Left lung (tissue), 10 donors: ENCODE measurements around the gene DLG2. TPM values are rescaled to one million over a fixed set of nuclear protein-coding genes. Genes with fewer than 3 reads are reported as not detected.
A peak's percentile ranks its signal among the peaks of the same experiment; 100 is the strongest.

Experiments used
- ATAC-seq: fragments of 200-7000 bp; cut with Tn5 transposase; one replicate; pipeline ENCODE4 v1.9.1; 2020; ENCODE audit warnings: moderate library complexity
- DNase-seq, 4 donors: peaks; one replicate each; pipeline ENCODE4 v3.0.0-alpha.2; 2013 to 2020
- H3K27ac ChIP-seq, 2 donors: fragments of 200-600 bp; sonication (generic) in 1 of 2; one replicate each; pipeline versions ENCODE4 v1.5.0 to v1.8.0; 2020 to 2021
- H3K27me3 ChIP-seq, 2 donors: fragments of 200-600 bp; sonication (generic) in 1 of 2; one replicate each; pipeline versions ENCODE4 v1.5.0 to v1.8.0; 2020 to 2021
- H3K36me3 ChIP-seq, 2 donors: fragments of 200-600 bp; sonication (generic) in 1 of 2; one replicate each; pipeline versions ENCODE4 v1.5.0 to v1.8.0; 2020 to 2021
- H3K4me1 ChIP-seq, 2 donors: fragments of 200-600 bp; one replicate each; pipeline ENCODE4 v1.8.0; 2021
- H3K4me3 ChIP-seq, 2 donors: fragments of 200-600 bp; sonication (generic) in 1 of 2; one replicate each; pipeline versions ENCODE4 v1.5.0 to v1.8.0; 2020 to 2021; ENCODE audit warnings: mild to moderate bottlenecking in 1 of 2
- H3K9me3 ChIP-seq, 2 donors: fragments of 200-600 bp; sonication (generic) in 1 of 2; one replicate each; pipeline versions ENCODE4 v1.5.0 to v1.8.0; 2020 to 2021
- CTCF ChIP-seq, 2 donors: fragments of 200-600 bp; sonication (generic) in 1 of 2; IDR thresholded peaks; one replicate each; pipeline versions ENCODE4 v1.5.0 to v1.8.0; 2021; ENCODE audit warnings: antibody characterized with exemption in 2 of 2
- intact Hi-C, 2 donors: fragments of 100-400 bp; cut with DNase I; formaldehyde crosslinking; loops; one replicate each; pipeline versions ENCODE4 v1.11.2 to v1.14.2; 2022
- polyA plus RNA-seq, 6 donors: library from polyadenylated mRNA; unstranded; fragments of 120-200 nt; gene quantifications; one replicate each; pipeline ENCODE4 v1.2.1, GENCODE V29; 2013; ENCODE audit not compliant: insufficient read length in 6 of 6
- total RNA-seq, 2 donors: library from RNA; stranded (reverse); fragmentation: NEBNext Ultra II Directional; extraction: Animal tissue kit (Norgen Biotek cat#: 25700); gene quantifications; one replicate each; pipeline ENCODE4 v1.2.1, GENCODE V29; 2021
- donor health status: DM: no; HTN: yes; CAD: no.
- donor health status: DM: no; HTN: no; CAD: no.

The DLG2 gene
- total and polyA plus RNA-seq, 8 donors = 4.5 to 15.0 (median 8.6) TPM

- no peak for TF ChIP-seq CTCF (IDR thresholded peaks at IDR 0.05)
- Histone ChIP-seq H3K36me3 (no peaks in the 10 kb centered on the region), H3K27me3 (no peaks in the 10 kb centered on the region), H3K4me1 (no peaks in the 10 kb centered on the region), H3K4me3 (no peak overlapping the region), H3K27ac (no peak overlapping the region), H3K9me3 (peaks cover 0 to 2% of the 10 kb centered on the region in 2 donors)
- intact Hi-C loops = no loop called here
- ATAC-seq = no peak
- no peak for DNase-seq
Observed at GRCh38 chr11:83521647-83522596, 2105.2 kb downstream of the DLG2 start.

DNA sequence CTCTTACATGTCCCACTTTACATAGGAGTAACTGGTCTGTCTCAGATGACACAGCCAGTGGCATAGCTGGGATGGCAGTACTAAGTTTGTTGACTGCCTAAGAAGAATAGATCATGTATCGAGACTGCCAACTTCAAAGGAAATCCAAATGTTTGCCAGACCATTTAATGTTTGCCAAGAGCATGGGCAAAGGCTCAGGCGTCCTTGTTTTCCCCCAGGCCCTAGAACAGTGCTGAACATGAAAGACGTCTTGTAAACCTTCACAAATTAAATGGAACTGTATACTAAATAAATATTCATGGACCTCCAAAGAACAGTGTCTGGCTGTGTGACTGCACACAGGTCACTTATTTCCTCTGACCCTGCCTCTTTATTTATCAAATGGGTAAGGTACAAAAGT lies 2106.3 kb downstream of the DLG2 start:
- no peaks in the 10 kb centered on the region for H3K27me3 ChIP-seq
- no peak for TF ChIP-seq CTCF (IDR thresholded peaks at IDR 0.05)
- peaks cover 0 to 2% of the 10 kb centered on the region in 2 donors for H3K9me3 ChIP-seq
- no peaks in the 10 kb centered on the region for H3K36me3 ChIP-seq
- DNase-seq = no peak
- no peak overlapping the region for H3K27ac ChIP-seq
- intact Hi-C loops = no loop called here
- no peak for ATAC-seq
- H3K4me3 ChIP-seq = no peak overlapping the region
- no peaks in the 10 kb centered on the region for H3K4me1 ChIP-seq

DNA sequence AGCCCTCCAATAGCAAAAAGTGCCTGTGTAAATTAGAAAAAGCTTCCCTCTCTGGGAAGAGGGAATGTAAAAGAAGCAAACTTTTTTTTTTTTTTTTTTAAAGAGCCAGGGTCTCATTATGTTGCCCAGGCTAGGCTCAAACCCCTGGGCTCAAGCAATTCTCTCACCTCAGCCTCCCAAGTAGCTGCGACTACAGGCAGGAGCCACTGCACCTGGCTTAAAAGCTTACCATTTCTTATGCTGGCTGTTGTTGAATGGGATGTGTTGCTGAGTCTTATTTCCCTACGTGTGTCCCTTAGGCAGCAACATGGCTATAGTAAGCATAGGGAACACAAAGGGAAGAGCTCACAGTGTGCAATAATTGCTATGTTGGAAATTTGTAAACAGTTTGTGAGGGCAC lies 2115.5 kb downstream of the DLG2 start:
- TF ChIP-seq CTCF (IDR thresholded peaks at IDR 0.05) = no peak
- H3K27me3 ChIP-seq = no peaks in the 10 kb centered on the region
- H3K9me3 ChIP-seq = no peaks in the 10 kb centered on the region
- DNase-seq (no peak), ATAC-seq (no peak)
- intact Hi-C loops = no loop called here
- no peaks in the 10 kb centered on the region for H3K36me3 ChIP-seq
- no peak overlapping the region for H3K4me3 ChIP-seq
- H3K4me1 ChIP-seq = no peaks in the 10 kb centered on the region
- H3K27ac ChIP-seq = no peak overlapping the region

DNA sequence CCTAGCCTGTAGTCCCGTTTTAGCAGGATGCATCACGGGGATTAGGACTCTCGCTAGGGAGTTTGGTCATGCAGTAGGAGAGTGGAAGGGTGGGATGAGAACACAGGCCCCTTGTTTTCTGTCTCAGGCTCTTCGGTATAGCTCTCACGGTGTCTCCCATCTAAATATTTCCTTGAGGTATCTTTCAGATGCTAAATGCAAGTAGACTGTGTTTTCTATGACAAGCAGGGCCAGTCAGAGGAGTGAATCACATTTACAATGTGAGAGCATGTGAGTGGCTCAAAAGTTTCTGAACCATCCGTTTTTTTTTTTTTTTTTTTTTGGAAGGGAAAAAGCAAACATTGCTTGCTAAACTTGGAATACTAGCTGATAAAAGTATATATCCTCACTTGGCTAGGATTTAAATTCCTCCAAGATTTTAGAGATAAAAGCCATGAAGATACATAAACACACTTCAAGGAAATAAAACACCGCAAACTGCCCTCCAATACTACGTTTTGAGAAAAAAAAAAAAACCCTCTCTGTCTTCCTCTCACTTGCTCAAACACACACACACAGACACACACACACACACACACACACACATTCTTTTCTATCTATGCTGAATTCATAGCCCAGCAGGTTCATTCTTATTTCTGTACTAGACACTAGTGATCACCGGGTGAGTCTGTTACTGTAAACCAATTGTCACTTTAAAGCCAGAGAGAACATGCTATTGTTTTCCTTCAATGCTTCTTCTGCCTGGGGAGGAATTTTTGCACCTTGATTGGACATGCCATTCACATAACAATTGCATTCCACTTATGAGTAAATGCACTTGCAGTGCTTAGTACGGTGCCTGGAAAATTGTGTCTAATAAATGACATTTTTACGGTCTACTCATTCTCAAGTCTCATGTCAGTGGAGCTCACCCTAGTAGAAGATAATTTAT lies 2116.3 kb downstream of the DLG2 start:
- ATAC-seq = no peak
- H3K36me3 ChIP-seq = no peaks in the 10 kb centered on the region
- H3K27ac ChIP-seq = no peak overlapping the region
- H3K9me3 ChIP-seq = no peaks in the 10 kb centered on the region
- H3K4me1 ChIP-seq = no peaks in the 10 kb centered on the region
- intact Hi-C loops = no loop called here
- H3K27me3 ChIP-seq = no peaks in the 10 kb centered on the region
- H3K4me3 ChIP-seq = no peak overlapping the region
- TF ChIP-seq CTCF (IDR thresholded peaks at IDR 0.05) = no peak
- no peak for DNase-seq

DNA sequence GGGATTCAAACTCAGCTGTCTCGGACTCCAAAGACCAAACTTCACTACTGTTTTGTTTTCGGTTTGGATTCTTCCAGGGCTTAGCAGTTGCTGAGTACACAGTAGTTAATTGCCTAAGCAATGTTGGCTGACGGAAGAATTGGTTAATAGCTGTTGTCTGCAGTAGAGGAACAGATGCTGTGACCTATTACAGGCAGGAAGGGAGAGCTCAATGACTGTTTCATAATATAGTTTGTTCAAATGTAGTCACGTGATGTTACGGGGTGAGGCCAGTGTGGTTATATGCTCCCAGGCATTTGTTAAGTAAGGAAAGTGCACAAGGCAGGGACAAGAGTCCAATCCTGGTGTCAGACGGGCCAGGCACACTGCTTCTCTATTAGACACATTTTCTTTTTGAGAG lies 2118.3 kb downstream of the DLG2 start:
- Histone ChIP-seq H3K4me1 (no peaks in the 10 kb centered on the region), H3K4me3 (no peak overlapping the region), H3K9me3 (no peaks in the 10 kb centered on the region), H3K36me3 (no peaks in the 10 kb centered on the region), H3K27me3 (no peaks in the 10 kb centered on the region), H3K27ac (no peak overlapping the region)
- intact Hi-C loops = no loop called here
- no peak for TF ChIP-seq CTCF (IDR thresholded peaks at IDR 0.05)
- DNase-seq = peak in 1 of 4 donors; percentile 24
- ATAC-seq = peak; percentile 50
